Measurements from ENCODE around the gene CFAP57. TPM values are rescaled to one million over a fixed set of nuclear protein-coding genes. Genes with fewer than 3 reads are reported as not detected.

CFAP57 gene
- total and polyA plus RNA-seq, 2 of the 8 experiments (the other 6 are each of a cell fraction or from before 2014, with no cell fraction given) = 0.20 to 0.80 TPM

- H2BK12ac ChIP-seq (ENCODE audit: low read depth, low read length) = no peak overlapping the region
- H2AFZ ChIP-seq (ENCODE audit: low read length) = no peak overlapping the region
- TF ChIP-seq MAFK (IDR thresholded peaks at IDR 0.05; ENCODE audit: low read depth, low read length) (no peak), ASH2L (IDR thresholded peaks at IDR 0.05; ENCODE audit: low read length) (no peak), SP2 (IDR thresholded peaks at IDR 0.05; ENCODE audit: low read length) (no peak), BACH1 (IDR thresholded peaks at IDR 0.05; ENCODE audit: low read length) (no peak), KDM4A (IDR thresholded peaks at IDR 0.05; ENCODE audit: low read depth, low read length, severe bottlenecking) (no peak), PHF8 (conservative IDR thresholded peaks at IDR 0.05; ENCODE audit: low read depth, low read length) (no peak), FOSL1 (IDR thresholded peaks at IDR 0.05; ENCODE audit: insufficient read depth, low read depth, low read length) (no peak)
- H3K79me2 ChIP-seq (ENCODE audit: control insufficient read depth in 1 of 2, insufficient read depth in 2 of 2, low read length in 2 of 2) = no peaks in the 10 kb centered on the region
- no peak overlapping the region for H4K5ac ChIP-seq (ENCODE audit: insufficient read length, low read depth, low read length)
- ChIA-PET POLR2A (ENCODE audit: partially characterized antibody) (no interaction called here), CTCF (ENCODE audit: partially characterized antibody) (interaction anchor here (2.8 kb wide), 1 partner anchor 14 kb away, joined by 7 read pairs; no protein-coding TSS in a partner anchor)
- 85% methylated on average over 1 of the region's 1 CpG; no CpG with 5 or more reads in 1 of the 2 experiments for WGBS, 2 experiments (ENCODE audit: extremely low coverage in 1 of 2, insufficient coverage in 1 of 2, insufficient read length in 1 of 2, insufficient replicate concordance in 2 of 2, low coverage in 1 of 2, low lambda C conversion rate in 2 of 2, missing lambda C conversion rate in 1 of 2)
- no peak overlapping the region for H3K14ac ChIP-seq (ENCODE audit: insufficient read length)
- no peak overlapping the region for H3K56ac ChIP-seq (replicated peaks; ENCODE audit: insufficient read length, low read depth, low read length)
- peaks cover 17 to 43% of the 10 kb centered on the region in 2 experiments for H3K9me3 ChIP-seq (ENCODE audit: insufficient read depth in 2 of 2, low read depth in 1 of 2, low read length in 1 of 2)
- no peaks in the 10 kb centered on the region for H3K79me1 ChIP-seq (ENCODE audit: low read depth, low read length)
- no peak overlapping the region for H2BK15ac ChIP-seq (ENCODE audit: low read length)
- no peak overlapping the region for H3K18ac ChIP-seq (ENCODE audit: extremely low read depth, low read length)
- no peak overlapping the region for H2BK20ac ChIP-seq (ENCODE audit: low read length)
- no peak overlapping the region for H4K91ac ChIP-seq (replicated peaks; ENCODE audit: insufficient read length, low read length)
- no peaks in the 10 kb centered on the region for H4K20me1 ChIP-seq (replicated peaks in 1 of 2; ENCODE audit: control insufficient read depth in 1 of 2, insufficient read depth in 2 of 2, low read length in 2 of 2)
- no peaks in the 10 kb centered on the region for H3K23me2 ChIP-seq (ENCODE audit: low read depth, low read length)
- H3K4ac ChIP-seq (replicated peaks; ENCODE audit: insufficient read length, low read depth, low read length) = no peak overlapping the region
- no peak overlapping the region for H3K27ac ChIP-seq (ENCODE audit: low read depth, low read length)
- no peaks in the 10 kb centered on the region for H3K27me3 ChIP-seq (replicated peaks in 1 of 4; ENCODE audit: control insufficient read depth in 3 of 4, extremely low read depth in 1 of 4, insufficient read depth in 3 of 4, low read length in 3 of 4)
- no peak overlapping the region for H2BK5ac ChIP-seq (ENCODE audit: low read depth, low read length)
- no peaks in the 10 kb centered on the region for H3K36me3 ChIP-seq (ENCODE audit: control insufficient read depth in 2 of 4, insufficient read depth in 4 of 4, low read length in 3 of 4)
- FAIRE-seq (no peak), DNase-seq (ENCODE audit: low read depth in 1 of 2, low spot score in 2 of 2) (no peak)
- no peak overlapping the region for H2AK5ac ChIP-seq (ENCODE audit: low read depth, low read length)
- no peak overlapping the region for H3K23ac ChIP-seq (ENCODE audit: insufficient read length)
- no peak overlapping the region for H3K4me3 ChIP-seq (ENCODE audit: extremely low read depth in 1 of 4, insufficient read depth in 2 of 4, low read depth in 3 of 4, low read length in 4 of 4)
- H2BK120ac ChIP-seq (replicated peaks; ENCODE audit: low read depth, low read length) = no peak overlapping the region
- no peak overlapping the region for H3K9ac ChIP-seq (replicated peaks in 1 of 4; ENCODE audit: extremely low read depth in 1 of 4, low read depth in 3 of 4, low read length in 3 of 4)
- no peak overlapping the region for H3K4me2 ChIP-seq (ENCODE audit: insufficient read depth in 1 of 2, low read depth in 2 of 2, low read length in 2 of 2)
- H4K8ac ChIP-seq (ENCODE audit: extremely low read depth, insufficient read depth, low read length) = no peak overlapping the region
- H3K4me1 ChIP-seq (replicated peaks in 1 of 4; ENCODE audit: control insufficient read depth in 3 of 4, insufficient read depth in 4 of 4, low read length in 3 of 4) = no peaks in the 10 kb centered on the region
Observed at GRCh38 chr1:43252225-43252624, 80.1 kb downstream of the CFAP57 start.

Data from H1 (cell line).